SIG-M5 treated with dmso at 0.1 percent for 504 hours (cell line): Measurements from ENCODE around the gene TENT5A.

Experiments used
- DNase-seq: peaks from one replicate; lab custom pipeline; 2025; ENCODE audit not compliant: unreplicated experiment; lab: John Stamatoyannopoulos, UW

The TENT5A gene

DNA sequence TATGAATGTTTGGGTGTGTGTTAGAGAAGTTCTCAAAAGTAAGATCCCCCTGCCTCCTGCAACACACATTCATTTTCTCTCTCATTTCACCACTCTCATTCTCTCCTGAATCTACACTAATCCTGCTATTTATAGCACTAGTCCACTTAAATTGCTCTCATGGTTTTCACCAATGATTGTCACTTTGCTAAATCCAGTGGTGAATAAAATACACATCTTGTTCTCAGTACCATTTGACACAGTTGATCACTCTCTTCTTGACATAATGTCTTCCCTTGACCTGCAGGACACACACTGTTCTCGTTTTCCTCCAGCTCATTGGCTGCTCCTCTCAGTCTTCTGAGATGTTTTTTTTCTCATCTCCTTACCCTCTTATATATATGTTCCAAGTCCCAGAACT is 32.1 kb downstream of the TENT5A start:
- DNase-seq = no peak

DNA sequence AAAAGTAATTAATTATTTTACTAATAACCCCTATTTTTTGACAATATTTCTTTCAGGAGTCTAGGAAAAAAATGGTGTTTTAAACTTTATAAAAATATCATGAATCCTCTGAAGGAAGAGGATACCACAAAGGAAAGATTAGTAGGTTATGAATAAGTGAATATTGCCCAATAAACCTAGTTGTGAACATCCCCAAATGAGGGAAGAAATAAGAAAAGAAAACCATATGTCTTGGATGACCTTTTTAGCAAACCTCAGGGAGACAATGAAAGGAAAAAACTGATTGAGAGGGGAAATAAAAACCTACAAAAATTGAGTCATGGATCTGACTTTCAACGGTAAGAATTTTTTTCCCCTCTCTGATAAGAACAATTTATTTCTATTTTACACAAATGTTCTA is 34.4 kb downstream of the TENT5A start:
- no peak for DNase-seq

DNA sequence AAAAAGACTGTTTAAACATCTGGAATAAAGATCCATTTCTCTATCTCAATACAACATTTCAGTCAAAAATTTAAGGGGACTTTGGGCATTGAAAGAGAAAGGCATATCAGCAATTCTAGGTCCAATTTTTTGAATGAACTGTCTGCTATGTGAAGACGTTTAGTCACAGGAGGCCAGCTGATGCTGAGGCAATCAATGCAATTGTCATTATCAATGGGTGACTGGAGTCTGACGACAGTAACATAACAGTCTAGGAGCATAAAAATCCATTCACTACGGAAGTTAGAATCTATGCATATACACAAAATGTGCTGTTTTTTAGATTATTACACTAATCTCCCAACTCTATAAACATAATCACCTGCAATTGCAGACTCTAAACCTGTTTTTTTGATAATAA is 37.8 kb downstream of the TENT5A start:
- no peak for DNase-seq

DNA sequence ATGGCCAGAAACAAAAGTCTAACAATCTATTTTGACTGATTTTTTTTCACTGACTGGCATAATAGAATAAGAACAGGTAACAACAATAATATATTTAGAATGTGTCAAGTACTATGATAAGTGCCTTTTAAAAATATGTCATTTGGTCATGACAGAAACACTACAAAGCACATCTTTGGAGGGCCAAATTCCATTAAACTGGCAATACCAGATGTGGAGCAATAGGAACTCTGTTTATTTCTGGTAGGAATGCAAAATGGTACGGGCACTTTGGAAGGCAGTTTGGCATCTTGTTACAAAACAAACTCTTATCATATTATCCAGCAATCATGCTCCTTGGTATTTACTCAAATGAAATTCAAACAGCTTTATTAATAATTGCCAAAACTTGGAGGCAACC is 39.3 kb downstream of the TENT5A start:
- no peak for DNase-seq

DNA sequence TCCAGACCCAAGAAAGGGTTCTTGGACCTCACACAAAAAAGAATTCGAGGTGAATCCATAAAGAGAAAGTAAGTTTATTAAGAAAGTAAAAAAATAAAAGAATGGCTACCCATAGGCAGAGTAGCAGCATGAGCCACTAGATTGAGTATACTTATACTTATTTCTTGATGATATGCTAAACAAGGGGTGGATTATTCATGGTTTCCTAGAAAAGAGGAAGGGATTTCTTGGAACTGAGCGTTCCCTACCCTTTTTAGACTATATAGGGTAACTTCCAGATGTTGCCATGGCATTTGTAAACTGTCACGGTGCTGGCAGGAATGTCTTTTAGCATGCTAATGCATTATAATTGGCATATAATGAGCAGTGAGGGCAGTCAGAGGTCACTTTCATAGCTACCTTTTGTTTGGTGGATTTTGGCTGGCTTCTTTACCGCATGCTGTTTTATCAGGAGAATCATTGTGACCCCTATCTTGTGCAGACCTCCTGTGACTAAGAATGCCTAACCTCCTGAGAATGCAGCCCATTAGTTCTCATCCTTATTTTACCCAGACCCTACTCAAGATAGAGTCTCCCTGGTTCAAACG is 44.3 kb downstream of the TENT5A start:
- no peak for DNase-seq

DNA sequence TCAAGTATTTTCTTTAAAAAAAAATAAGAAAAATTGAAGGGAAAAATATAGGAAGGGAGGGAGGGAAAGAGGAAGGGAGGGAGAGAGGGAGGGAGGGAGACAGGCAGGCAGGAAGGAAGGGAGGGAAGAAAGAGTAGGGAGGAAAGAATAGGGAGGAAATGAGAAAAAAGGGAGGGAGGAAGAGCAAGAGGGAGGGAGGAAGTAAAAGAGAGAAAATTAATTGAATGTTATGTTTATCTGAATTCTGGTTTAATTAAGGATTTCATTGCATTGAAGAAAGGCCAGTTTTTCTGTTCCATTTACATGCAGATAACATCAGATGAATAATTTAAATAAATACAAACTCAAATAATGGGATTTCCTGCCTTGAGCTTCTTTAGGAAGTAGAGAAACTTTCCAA is 47.8 kb downstream of the TENT5A start:
- DNase-seq = no peak

DNA sequence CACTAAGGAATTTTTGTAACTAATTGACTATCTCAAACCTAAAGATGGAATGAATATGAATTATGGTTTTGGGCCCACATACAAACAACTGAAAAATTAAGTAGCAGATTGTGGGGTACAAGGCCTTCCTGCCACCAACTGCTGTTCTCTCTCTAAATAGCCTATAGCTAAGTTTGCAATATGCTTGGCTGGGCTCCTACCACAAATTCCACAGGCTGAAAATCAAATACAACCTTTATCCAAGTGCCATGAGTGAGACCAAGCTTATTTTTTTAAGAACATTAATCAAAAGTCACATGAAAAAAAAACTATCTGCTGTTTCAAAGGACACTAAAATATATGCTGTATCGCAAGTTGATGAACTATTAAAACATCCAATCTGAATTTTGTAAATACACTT is 52.1 kb downstream of the TENT5A start:
- DNase-seq = no peak

DNA sequence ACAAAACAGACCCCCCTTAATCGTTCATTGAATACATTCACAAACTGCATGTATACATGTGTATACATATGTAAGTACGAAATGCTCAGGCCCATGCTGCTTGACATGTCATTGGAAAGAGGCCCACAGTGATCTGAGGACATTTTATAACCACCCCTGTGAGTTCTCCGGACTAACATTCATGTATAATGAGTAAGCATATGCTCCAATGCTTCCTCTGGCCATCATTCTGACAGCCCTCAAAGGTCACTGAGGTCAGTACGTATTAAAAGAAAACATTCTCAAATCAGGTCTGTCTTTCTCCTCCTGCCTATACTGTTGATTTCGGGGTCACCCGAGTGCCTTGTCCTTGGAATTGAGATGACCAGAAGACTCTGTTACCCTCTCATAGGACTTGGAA is 54.9 kb downstream of the TENT5A start:
- no peak for DNase-seq

DNA sequence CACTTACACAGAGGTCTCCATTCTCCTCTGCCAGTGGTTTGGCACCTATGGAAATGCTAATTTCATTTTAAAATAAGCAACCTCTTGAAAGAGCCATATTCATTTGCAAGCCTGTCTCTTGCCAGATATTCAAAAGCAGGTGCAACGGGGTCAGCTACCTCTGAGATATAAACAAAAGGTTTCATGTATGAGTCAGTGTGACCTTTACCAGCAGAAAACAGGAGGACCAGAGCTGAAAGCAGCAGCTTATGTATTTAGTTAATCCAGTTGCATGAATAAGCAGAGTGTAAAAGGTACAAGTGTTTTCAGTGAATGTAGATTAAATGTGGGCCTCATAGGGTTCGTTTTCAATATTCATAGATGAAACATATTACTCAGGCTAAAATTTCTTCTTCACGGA is 56.0 kb downstream of the TENT5A start:
- DNase-seq = no peak
